HCT116 (cell line): ENCODE measurements around the gene MUC3A. TPM values are rescaled to one million over a fixed set of nuclear protein-coding genes. Genes with fewer than 3 reads are reported as not detected.

Experiments
- ATAC-seq: fragments of 200-7000 bp; cut with Tn5 transposase; 2 replicates; pipeline ENCODE4 v1.9.1; 2020; ENCODE audit warnings: mild to moderate bottlenecking, moderate library complexity
- BruUV-seq: library from RNA; stranded (reverse); fragments of 400-500 nt; replicated peaks from 2 replicates; lab custom pipeline; 2021; lab: Mats Ljungman, UMichigan
- CTCF ChIA-PET: fragments of 300-600 bp; sonication (Branson Sonifier 250); formaldehyde crosslinking; loops from one replicate; lab custom pipeline; 2021; ENCODE audit warnings: antibody characterized with exemption; lab: Charles Lee
- POLR2A ChIA-PET: fragments of 300-600, 350-600 bp; sonication (Branson Sonifier 250); formaldehyde crosslinking; loops from one replicate; lab custom pipeline; 2021; ENCODE audit warnings: antibody characterized with exemption; lab: Charles Lee
- RAD21 ChIA-PET, 2 experiments: fragments of 300-600 bp; sonication (Branson Sonifier 250); formaldehyde crosslinking; loops; one replicate each; lab custom pipeline; 2023; ENCODE audit warnings: low total read pairs in 2 of 2; ENCODE audit not compliant: uncharacterized antibody in 2 of 2, unreplicated experiment in 2 of 2, low non-redundant PET in 1 of 2; lab: Charles Lee
- DNase-seq: peaks from one replicate; pipeline ENCODE4 v3.0.0-alpha.2; 2010; ENCODE audit warnings: low read depth, low spot score
- H2AFZ ChIP-seq: fragments of 200-600 bp; shearing (Covaris generic), sonication (generic); 2 replicates; pipeline ENCODE4 v1.6.1; 2017; ENCODE audit warnings: low read depth, mixed run types, mixed read lengths, antibody characterized with exemption, low read length; ENCODE audit not compliant: poor library complexity, severe bottlenecking
- H3K27ac ChIP-seq: 2 replicates; pipeline ENCODE4 v1.5.1; 2012; ENCODE audit warnings: low read depth, low read length
- H3K27me3 ChIP-seq: fragments of 200-600 bp; sonication (generic); 2 replicates; pipeline ENCODE4 v1.6.1; 2016; ENCODE audit warnings: mixed run types, low read length, mixed read lengths; ENCODE audit not compliant: insufficient read depth
- H3K36me3 ChIP-seq, 2 experiments: fragments of 200-500 bp in 1 of 2; fragments of 200-600 bp in 1 of 2; sonication (Bioruptor generic) in 1 of 2; sonication (generic) in 1 of 2; 2 replicates each; pipeline versions ENCODE4 v1.5.1 to v1.6.1; 2014 to 2016; ENCODE audit warnings: low read length in 2 of 2, inconsistent platforms in 1 of 2, mixed read lengths in 1 of 2, mixed run types in 1 of 2; ENCODE audit not compliant: insufficient read depth in 2 of 2, control insufficient read depth in 1 of 2
- H3K4me1 ChIP-seq, 2 experiments: fragments of 200-600 bp in 1 of 2; sonication (generic) in 1 of 2; 2 replicates each; pipeline versions ENCODE4 v1.5.1 to v1.6.1; 2012 to 2017; ENCODE audit warnings: low read length in 2 of 2, inconsistent platforms in 1 of 2, mild to moderate bottlenecking in 1 of 2, mixed read lengths in 1 of 2, mixed run types in 1 of 2, moderate library complexity in 1 of 2; ENCODE audit not compliant: insufficient read depth in 2 of 2, control insufficient read depth in 1 of 2
- H3K4me2 ChIP-seq: fragments of 200-600 bp; sonication (generic); 2 replicates; pipeline ENCODE4 v1.6.1; 2017; ENCODE audit warnings: mixed run types, low read length, mixed read lengths
- H3K4me3 ChIP-seq, 2 experiments: fragments of 200-600 bp in 1 of 2; sonication (generic) in 1 of 2; replicated peaks in 1 of 2; 2 replicates each; pipeline ENCODE4 v1.5.1; 2011 to 2016; ENCODE audit warnings: low read length in 2 of 2, control low read depth in 1 of 2, low read depth in 1 of 2, mild to moderate bottlenecking in 1 of 2, mixed read lengths in 1 of 2, mixed run types in 1 of 2
- H3K79me2 ChIP-seq: fragments of 200-600 bp; sonication (generic); 2 replicates; pipeline ENCODE4 v1.6.1; 2017; ENCODE audit warnings: mild to moderate bottlenecking, mixed run types, low read length, moderate library complexity, mixed read lengths; ENCODE audit not compliant: insufficient read depth
- H3K9ac ChIP-seq: fragments of 200-600 bp; sonication (generic); 2 replicates; pipeline ENCODE4 v1.6.1; 2016; ENCODE audit warnings: low read length, mixed read lengths
- H3K9me2 ChIP-seq: fragments of 200-600 bp; sonication (generic), shearing (Covaris generic); 2 replicates; pipeline ENCODE4 v1.6.1; 2017; ENCODE audit warnings: mixed run types, mild to moderate bottlenecking, moderate library complexity; ENCODE audit not compliant: insufficient read depth
- H3K9me3 ChIP-seq, 2 experiments: fragments of 200-500 bp in 1 of 2; fragments of 200-600 bp in 1 of 2; sonication (Bioruptor generic) in 1 of 2; sonication (generic) in 1 of 2; 2 replicates each; pipeline ENCODE4 v1.6.1; 2014 to 2017; ENCODE audit warnings: low read length in 2 of 2, mixed read lengths in 2 of 2, inconsistent platforms in 1 of 2, low read depth in 1 of 2, mild to moderate bottlenecking in 1 of 2, mixed run types in 1 of 2, moderate library complexity in 1 of 2; ENCODE audit not compliant: control insufficient read depth in 1 of 2, insufficient read depth in 1 of 2
- H4K20me1 ChIP-seq: fragments of 200-600 bp; sonication (generic), shearing (Covaris generic); 2 replicates; pipeline ENCODE4 v1.6.1; 2017; ENCODE audit warnings: mixed run types, mild to moderate bottlenecking, moderate library complexity; ENCODE audit not compliant: insufficient read depth
- CBX3 ChIP-seq: IDR thresholded peaks from 2 replicates; pipeline ENCODE4 v1.6.1; 2012; ENCODE audit warnings: low read depth
- EGR1 ChIP-seq: IDR thresholded peaks from 2 replicates; pipeline ENCODE4 v1.6.1; 2012; ENCODE audit warnings: low read depth
- EZH2 ChIP-seq: fragments of 200-600 bp; sonication (generic); IDR thresholded peaks from 2 replicates; pipeline ENCODE4 v1.6.1; 2017; ENCODE audit warnings: antibody characterized with exemption, mixed run types
- POLR2A ChIP-seq: IDR thresholded peaks from 2 replicates; pipeline ENCODE4 v1.7.0; 2011; ENCODE audit warnings: borderline replicate concordance; ENCODE audit not compliant: insufficient read depth, insufficient read length; ENCODE audit errors: extremely low read depth
- SP1 ChIP-seq: IDR thresholded peaks from 2 replicates; pipeline ENCODE4 v1.6.1; 2012; ENCODE audit warnings: low read depth
- SRF ChIP-seq: IDR thresholded peaks from 2 replicates; pipeline ENCODE4 v1.6.1; 2012; ENCODE audit warnings: low read depth
- TCF7L2 ChIP-seq: IDR thresholded peaks from 2 replicates; pipeline ENCODE4 v1.7.0; 2011; ENCODE audit warnings: borderline replicate concordance, inconsistent platforms; ENCODE audit not compliant: insufficient read depth, insufficient read length; ENCODE audit errors: extremely low read depth
- YY1 ChIP-seq: IDR thresholded peaks from 2 replicates; pipeline ENCODE4 v1.6.1; 2011; ENCODE audit warnings: low read length, low read depth, moderate library complexity, mild to moderate bottlenecking; ENCODE audit not compliant: insufficient replicate concordance; ENCODE audit errors: extremely low read depth
- ZNF274 ChIP-seq: fragments of 200-500 bp; sonication (Bioruptor generic); IDR thresholded peaks from 2 replicates; pipeline ENCODE4 v1.6.1; 2014; ENCODE audit warnings: mild to moderate bottlenecking, low read depth, low read length, inconsistent platforms
- intact Hi-C: fragments of 100-400 bp; cut with micrococcal nuclease; formaldehyde crosslinking; loops from 2 replicates; pipeline ENCODE4 v1.10.0; 2022
- total RNA-seq: library from RNA; stranded (reverse); gene quantifications from one replicate; pipeline ENCODE4 v1.2.1, GENCODE V29; 2021; ENCODE audit not compliant: unreplicated experiment
- TF ChIP-seq, protein P1 (sequence below): IDR thresholded peaks from 2 replicates; pipeline ENCODE4 v1.6.1; 2012
- TF ChIP-seq, protein P2 (sequence below), 3 experiments: fragments of 200-600 bp in 1 of 3; sonication (generic) in 1 of 3; IDR thresholded peaks in 2 of 3; conservative IDR thresholded peaks in 1 of 3; 2 replicates each; pipeline ENCODE4 v1.5.1; 2012 to 2017; ENCODE audit warnings: low read depth in 2 of 3, low read length in 2 of 3, antibody characterized with exemption in 1 of 3, borderline replicate concordance in 1 of 3, control low read depth in 1 of 3, mild to moderate bottlenecking in 1 of 3, mixed read lengths in 1 of 3, mixed run types in 1 of 3, moderate library complexity in 1 of 3; ENCODE audit not compliant: insufficient read depth in 1 of 3
- TF ChIP-seq, protein P3 (sequence below): IDR thresholded peaks from 2 replicates; pipeline ENCODE4 v1.6.1; 2011; ENCODE audit warnings: mild to moderate bottlenecking, low read length, moderate library complexity; ENCODE audit not compliant: insufficient replicate concordance; ENCODE audit errors: extremely low read depth
- TF ChIP-seq, protein P4 (sequence below): IDR thresholded peaks from 2 replicates; pipeline ENCODE4 v1.6.1; 2012

Gene MUC3A
- total RNA-seq, 1 experiment from 2014 or later: 30.8 TPM

DNA sequence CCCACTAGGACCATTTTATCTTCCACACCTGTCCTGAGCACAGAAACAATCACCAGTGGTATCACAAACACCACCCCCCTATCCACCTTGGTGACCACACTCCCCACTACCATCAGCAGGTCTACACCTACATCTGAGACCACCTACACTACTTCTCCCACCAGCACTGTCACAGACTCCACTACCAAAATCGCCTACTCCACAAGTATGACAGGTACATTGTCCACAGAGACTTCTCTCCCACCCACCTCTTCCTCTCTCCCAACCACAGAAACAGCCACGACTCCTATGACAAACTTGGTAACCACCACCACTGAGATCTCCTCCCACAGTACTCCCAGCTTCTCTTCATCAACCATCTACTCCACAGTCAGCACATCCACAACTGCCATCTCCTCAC lies 3.3 kb downstream of the MUC3A start:
- no TSS peak for BruUV-seq
- Histone ChIP-seq H3K9me3 (no peaks in the 10 kb centered on the region), H3K27me3 (peaks cover 13% of the 10 kb centered on the region), H3K4me3 (no peak overlapping the region), H3K27ac (no peak overlapping the region), H3K9ac (no peak overlapping the region), H2AFZ (no peak overlapping the region), H3K36me3 (no peaks in the 10 kb centered on the region), H3K4me1 (no peaks in the 10 kb centered on the region), H3K9me2 (no peaks in the 10 kb centered on the region), H4K20me1 (no peaks in the 10 kb centered on the region), H3K4me2 (no peak overlapping the region), H3K79me2 (no peaks in the 10 kb centered on the region)
- POLR2A ChIA-PET: no interaction called here
- TF ChIP-seq CBX3 (no peak), POLR2A (no peak), SRF (no peak), YY1 (no peak), EZH2 (no peak), EGR1 (no peak), TCF7L2 (no peak), ZNF274 (no peak), SP1 (no peak)
- TF ChIP-seq, protein P1, sequence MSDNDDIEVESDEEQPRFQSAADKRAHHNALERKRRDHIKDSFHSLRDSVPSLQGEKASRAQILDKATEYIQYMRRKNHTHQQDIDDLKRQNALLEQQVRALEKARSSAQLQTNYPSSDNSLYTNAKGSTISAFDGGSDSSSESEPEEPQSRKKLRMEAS: no peak
- TF ChIP-seq, protein P2, sequence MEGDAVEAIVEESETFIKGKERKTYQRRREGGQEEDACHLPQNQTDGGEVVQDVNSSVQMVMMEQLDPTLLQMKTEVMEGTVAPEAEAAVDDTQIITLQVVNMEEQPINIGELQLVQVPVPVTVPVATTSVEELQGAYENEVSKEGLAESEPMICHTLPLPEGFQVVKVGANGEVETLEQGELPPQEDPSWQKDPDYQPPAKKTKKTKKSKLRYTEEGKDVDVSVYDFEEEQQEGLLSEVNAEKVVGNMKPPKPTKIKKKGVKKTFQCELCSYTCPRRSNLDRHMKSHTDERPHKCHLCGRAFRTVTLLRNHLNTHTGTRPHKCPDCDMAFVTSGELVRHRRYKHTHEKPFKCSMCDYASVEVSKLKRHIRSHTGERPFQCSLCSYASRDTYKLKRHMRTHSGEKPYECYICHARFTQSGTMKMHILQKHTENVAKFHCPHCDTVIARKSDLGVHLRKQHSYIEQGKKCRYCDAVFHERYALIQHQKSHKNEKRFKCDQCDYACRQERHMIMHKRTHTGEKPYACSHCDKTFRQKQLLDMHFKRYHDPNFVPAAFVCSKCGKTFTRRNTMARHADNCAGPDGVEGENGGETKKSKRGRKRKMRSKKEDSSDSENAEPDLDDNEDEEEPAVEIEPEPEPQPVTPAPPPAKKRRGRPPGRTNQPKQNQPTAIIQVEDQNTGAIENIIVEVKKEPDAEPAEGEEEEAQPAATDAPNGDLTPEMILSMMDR (IDR thresholded peaks at IDR 0.05 in 2 of 3, conservative IDR thresholded peaks at IDR 0.05 in 1 of 3; ENCODE audit: borderline replicate concordance in 1 of 3, insufficient read depth in 1 of 3, low read depth in 2 of 3, low read length in 2 of 3): no peak
- TF ChIP-seq, protein P3, sequence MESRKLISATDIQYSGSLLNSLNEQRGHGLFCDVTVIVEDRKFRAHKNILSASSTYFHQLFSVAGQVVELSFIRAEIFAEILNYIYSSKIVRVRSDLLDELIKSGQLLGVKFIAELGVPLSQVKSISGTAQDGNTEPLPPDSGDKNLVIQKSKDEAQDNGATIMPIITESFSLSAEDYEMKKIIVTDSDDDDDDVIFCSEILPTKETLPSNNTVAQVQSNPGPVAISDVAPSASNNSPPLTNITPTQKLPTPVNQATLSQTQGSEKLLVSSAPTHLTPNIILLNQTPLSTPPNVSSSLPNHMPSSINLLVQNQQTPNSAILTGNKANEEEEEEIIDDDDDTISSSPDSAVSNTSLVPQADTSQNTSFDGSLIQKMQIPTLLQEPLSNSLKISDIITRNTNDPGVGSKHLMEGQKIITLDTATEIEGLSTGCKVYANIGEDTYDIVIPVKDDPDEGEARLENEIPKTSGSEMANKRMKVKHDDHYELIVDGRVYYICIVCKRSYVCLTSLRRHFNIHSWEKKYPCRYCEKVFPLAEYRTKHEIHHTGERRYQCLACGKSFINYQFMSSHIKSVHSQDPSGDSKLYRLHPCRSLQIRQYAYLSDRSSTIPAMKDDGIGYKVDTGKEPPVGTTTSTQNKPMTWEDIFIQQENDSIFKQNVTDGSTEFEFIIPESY: no peak
- TF ChIP-seq, protein P4, sequence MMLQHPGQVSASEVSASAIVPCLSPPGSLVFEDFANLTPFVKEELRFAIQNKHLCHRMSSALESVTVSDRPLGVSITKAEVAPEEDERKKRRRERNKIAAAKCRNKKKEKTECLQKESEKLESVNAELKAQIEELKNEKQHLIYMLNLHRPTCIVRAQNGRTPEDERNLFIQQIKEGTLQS: no peak
- RAD21 ChIA-PET: no interaction called here
- intact Hi-C loops: no loop called here
- no peak for ATAC-seq
- no peak for DNase-seq
- CTCF ChIA-PET: interaction anchor here (0.7 to 1.2 kb wide), 2 partner anchors 13 to 14 kb away, joined by 4 to 5 read pairs; no protein-coding TSS in a partner anchor
